ENCODE results near the gene MYCL. TPM values are rescaled to one million over a fixed set of nuclear protein-coding genes. Genes with fewer than 3 reads are reported as not detected.

MYCL gene
- total and polyA plus RNA-seq, 2 of the 13 experiments (the other 11 are each of a cell fraction or from before 2014, with no cell fraction given), result 0.31 to 1.7 TPM

- TF ChIP-seq, protein P1, sequence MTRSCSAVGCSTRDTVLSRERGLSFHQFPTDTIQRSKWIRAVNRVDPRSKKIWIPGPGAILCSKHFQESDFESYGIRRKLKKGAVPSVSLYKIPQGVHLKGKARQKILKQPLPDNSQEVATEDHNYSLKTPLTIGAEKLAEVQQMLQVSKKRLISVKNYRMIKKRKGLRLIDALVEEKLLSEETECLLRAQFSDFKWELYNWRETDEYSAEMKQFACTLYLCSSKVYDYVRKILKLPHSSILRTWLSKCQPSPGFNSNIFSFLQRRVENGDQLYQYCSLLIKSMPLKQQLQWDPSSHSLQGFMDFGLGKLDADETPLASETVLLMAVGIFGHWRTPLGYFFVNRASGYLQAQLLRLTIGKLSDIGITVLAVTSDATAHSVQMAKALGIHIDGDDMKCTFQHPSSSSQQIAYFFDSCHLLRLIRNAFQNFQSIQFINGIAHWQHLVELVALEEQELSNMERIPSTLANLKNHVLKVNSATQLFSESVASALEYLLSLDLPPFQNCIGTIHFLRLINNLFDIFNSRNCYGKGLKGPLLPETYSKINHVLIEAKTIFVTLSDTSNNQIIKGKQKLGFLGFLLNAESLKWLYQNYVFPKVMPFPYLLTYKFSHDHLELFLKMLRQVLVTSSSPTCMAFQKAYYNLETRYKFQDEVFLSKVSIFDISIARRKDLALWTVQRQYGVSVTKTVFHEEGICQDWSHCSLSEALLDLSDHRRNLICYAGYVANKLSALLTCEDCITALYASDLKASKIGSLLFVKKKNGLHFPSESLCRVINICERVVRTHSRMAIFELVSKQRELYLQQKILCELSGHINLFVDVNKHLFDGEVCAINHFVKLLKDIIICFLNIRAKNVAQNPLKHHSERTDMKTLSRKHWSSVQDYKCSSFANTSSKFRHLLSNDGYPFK (CRISPR knock-in tag; IDR thresholded peaks at IDR 0.05; ENCODE audit: borderline replicate concordance), result peak; percentile 55; the same call in 1 of the 2 replicates
- TF ChIP-seq ZNF607 (CRISPR knock-in tag; IDR thresholded peaks at IDR 0.05; ENCODE audit: borderline replicate concordance) (no peak), ZNF496 (CRISPR knock-in tag; IDR thresholded peaks at IDR 0.05; ENCODE audit: insufficient replicate concordance) (no peak), ADNP (CRISPR knock-in tag; IDR thresholded peaks at IDR 0.05) (no peak), ZBTB8A (CRISPR knock-in tag; IDR thresholded peaks at IDR 0.05; ENCODE audit: borderline replicate concordance, low read depth) (no peak), REPIN1 (CRISPR knock-in tag; IDR thresholded peaks at IDR 0.05; ENCODE audit: borderline replicate concordance, low read depth) (peak; percentile 51; the same call in 1 of the 2 replicates), ZBTB1 (CRISPR knock-in tag; IDR thresholded peaks at IDR 0.05; ENCODE audit: borderline replicate concordance) (no peak), ZSCAN25 (CRISPR knock-in tag; IDR thresholded peaks at IDR 0.05) (no peak), ZNF556 (CRISPR knock-in tag; IDR thresholded peaks at IDR 0.05; ENCODE audit: borderline replicate concordance) (no peak), ZNF740 (CRISPR knock-in tag; IDR thresholded peaks at IDR 0.05) (peak; percentile 67), CENPBD1 (CRISPR knock-in tag; IDR thresholded peaks at IDR 0.05; ENCODE audit: borderline replicate concordance, low read depth) (no peak), PHF8 (CRISPR knock-in tag; IDR thresholded peaks at IDR 0.05) (peak; percentile 47; the same call in 1 of the 2 replicates), GABPA (IDR thresholded peaks at IDR 0.05; ENCODE audit: low read depth, low read length) (no peak), GABPA (CRISPR knock-in tag; IDR thresholded peaks at IDR 0.05; ENCODE audit: low read depth) (no peak), ZSCAN22 (CRISPR knock-in tag; IDR thresholded peaks at IDR 0.05) (no peak), ZFYVE20 (CRISPR knock-in tag; IDR thresholded peaks at IDR 0.05; ENCODE audit: borderline replicate concordance, low read depth) (no peak), CENPT (CRISPR knock-in tag; IDR thresholded peaks at IDR 0.05; ENCODE audit: low read depth) (no peak), ZNF451 (CRISPR knock-in tag; IDR thresholded peaks at IDR 0.05) (0 out of 2 replicates have a peak, but pooled peaks have one; percentile 55), ZBTB44 (CRISPR knock-in tag; IDR thresholded peaks at IDR 0.05) (no peak), ZNF768 (CRISPR knock-in tag; IDR thresholded peaks at IDR 0.05) (peak; percentile 62; the same call in 1 of the 2 replicates)
- TF ChIP-seq, protein P2, sequence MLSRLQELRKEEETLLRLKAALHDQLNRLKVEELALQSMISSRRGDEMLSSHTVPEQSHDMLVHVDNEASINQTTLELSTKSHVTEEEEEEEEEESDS (CRISPR knock-in tag; IDR thresholded peaks at IDR 0.05; ENCODE audit: borderline replicate concordance), result no peak
- TF ChIP-seq, protein P3, sequence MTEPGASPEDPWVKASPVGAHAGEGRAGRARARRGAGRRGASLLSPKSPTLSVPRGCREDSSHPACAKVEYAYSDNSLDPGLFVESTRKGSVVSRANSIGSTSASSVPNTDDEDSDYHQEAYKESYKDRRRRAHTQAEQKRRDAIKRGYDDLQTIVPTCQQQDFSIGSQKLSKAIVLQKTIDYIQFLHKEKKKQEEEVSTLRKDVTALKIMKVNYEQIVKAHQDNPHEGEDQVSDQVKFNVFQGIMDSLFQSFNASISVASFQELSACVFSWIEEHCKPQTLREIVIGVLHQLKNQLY (CRISPR knock-in tag; IDR thresholded peaks at IDR 0.05), result no peak
- TF ChIP-seq, protein P4, sequence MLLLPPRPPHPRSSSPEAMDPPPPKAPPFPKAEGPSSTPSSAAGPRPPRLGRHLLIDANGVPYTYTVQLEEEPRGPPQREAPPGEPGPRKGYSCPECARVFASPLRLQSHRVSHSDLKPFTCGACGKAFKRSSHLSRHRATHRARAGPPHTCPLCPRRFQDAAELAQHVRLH (CRISPR knock-in tag; IDR thresholded peaks at IDR 0.05; ENCODE audit: borderline replicate concordance, low read depth), result peak; percentile 54; the same call in 1 of the 2 replicates
Observed at GRCh38 chr1:39901714-39902459, at the start of gene MYCL (continued).
